ENCODE measurements around the gene ALMS1.
"Not testable (repeated sequence)": the region's sequence is repeated elsewhere in the genome, so short reads cannot be mapped to it uniquely, and the experiment has no call there.

Gene ALMS1

GRCh38 chr2:73385504-73386341, at the start of gene ALMS1:
Gene ALMS1, plus strand, starts transcription at chr2:73385836. Its CDS starts 33 bp downstream, at chr2:73385869.
- DNase-seq = peak; percentile 67 to 92

GRCh38 chr2:73337828-73338227, 47.8 kb upstream of the ALMS1 start:
- DNase-seq = no peak

- no peak for DNase-seq
Measured at GRCh38 chr2:73339201-73339600, 46.4 kb upstream of the ALMS1 start.

- no peak for DNase-seq
Measured at GRCh38 chr2:73341039-73341438, 44.6 kb upstream of the ALMS1 start.

- DNase-seq = no peak
Measured at GRCh38 chr2:73343992-73344391, 41.6 kb upstream of the ALMS1 start.

GRCh38 chr2:73344747-73345146, 40.9 kb upstream of the ALMS1 start:
- not testable (repeated sequence) for DNase-seq

- no peak for DNase-seq
Measured at GRCh38 chr2:73350035-73350691, 35.5 kb upstream of the ALMS1 start.

GRCh38 chr2:73356097-73356496, 29.5 kb upstream of the ALMS1 start:
- DNase-seq = no peak

GRCh38 chr2:73359915-73360697, 25.5 kb upstream of the ALMS1 start:
- peak in 1 of 2 experiments; percentile 12 for DNase-seq

GRCh38 chr2:73366060-73366459, 19.6 kb upstream of the ALMS1 start:
- DNase-seq = no peak

- DNase-seq = no peak
Measured at GRCh38 chr2:73368781-73369180, 16.9 kb upstream of the ALMS1 start.

GRCh38 chr2:73370348-73370747, 15.3 kb upstream of the ALMS1 start:
- DNase-seq = no peak

- no peak for DNase-seq
Measured at GRCh38 chr2:73373344-73373743, 12.3 kb upstream of the ALMS1 start.

GRCh38 chr2:73374269-73374668, 11.4 kb upstream of the ALMS1 start:
- no peak for DNase-seq

GRCh38 chr2:73376681-73377080, 9.0 kb upstream of the ALMS1 start:
- DNase-seq = no peak

- DNase-seq = no peak
Measured at GRCh38 chr2:73383036-73383435, 2.6 kb upstream of the ALMS1 start.

- DNase-seq = no peak
Measured at GRCh38 chr2:73385123-73385503, 523 bp upstream of the ALMS1 start.

GRCh38 chr2:73386342-73386868, 769 bp downstream of the ALMS1 start:
- no peak for DNase-seq

GRCh38 chr2:73386894-73387636, 1.4 kb downstream of the ALMS1 start:
- DNase-seq = no peak

GRCh38 chr2:73402386-73403103, 16.9 kb downstream of the ALMS1 start:
- no peak for DNase-seq

GRCh38 chr2:73403237-73403636, 17.6 kb downstream of the ALMS1 start:
- no peak for DNase-seq

GRCh38 chr2:73404409-73404808, 18.8 kb downstream of the ALMS1 start:
- DNase-seq = no peak
